ENCODE results near the gene GPRC5C. TPM values are rescaled to one million over a fixed set of nuclear protein-coding genes. Genes with fewer than 3 reads are reported as not detected.

Gene GPRC5C, protein sequence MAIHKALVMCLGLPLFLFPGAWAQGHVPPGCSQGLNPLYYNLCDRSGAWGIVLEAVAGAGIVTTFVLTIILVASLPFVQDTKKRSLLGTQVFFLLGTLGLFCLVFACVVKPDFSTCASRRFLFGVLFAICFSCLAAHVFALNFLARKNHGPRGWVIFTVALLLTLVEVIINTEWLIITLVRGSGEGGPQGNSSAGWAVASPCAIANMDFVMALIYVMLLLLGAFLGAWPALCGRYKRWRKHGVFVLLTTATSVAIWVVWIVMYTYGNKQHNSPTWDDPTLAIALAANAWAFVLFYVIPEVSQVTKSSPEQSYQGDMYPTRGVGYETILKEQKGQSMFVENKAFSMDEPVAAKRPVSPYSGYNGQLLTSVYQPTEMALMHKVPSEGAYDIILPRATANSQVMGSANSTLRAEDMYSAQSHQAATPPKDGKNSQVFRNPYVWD
- 0.19 and 0.49 TPM in 2 replicates for total RNA-seq

DNA sequence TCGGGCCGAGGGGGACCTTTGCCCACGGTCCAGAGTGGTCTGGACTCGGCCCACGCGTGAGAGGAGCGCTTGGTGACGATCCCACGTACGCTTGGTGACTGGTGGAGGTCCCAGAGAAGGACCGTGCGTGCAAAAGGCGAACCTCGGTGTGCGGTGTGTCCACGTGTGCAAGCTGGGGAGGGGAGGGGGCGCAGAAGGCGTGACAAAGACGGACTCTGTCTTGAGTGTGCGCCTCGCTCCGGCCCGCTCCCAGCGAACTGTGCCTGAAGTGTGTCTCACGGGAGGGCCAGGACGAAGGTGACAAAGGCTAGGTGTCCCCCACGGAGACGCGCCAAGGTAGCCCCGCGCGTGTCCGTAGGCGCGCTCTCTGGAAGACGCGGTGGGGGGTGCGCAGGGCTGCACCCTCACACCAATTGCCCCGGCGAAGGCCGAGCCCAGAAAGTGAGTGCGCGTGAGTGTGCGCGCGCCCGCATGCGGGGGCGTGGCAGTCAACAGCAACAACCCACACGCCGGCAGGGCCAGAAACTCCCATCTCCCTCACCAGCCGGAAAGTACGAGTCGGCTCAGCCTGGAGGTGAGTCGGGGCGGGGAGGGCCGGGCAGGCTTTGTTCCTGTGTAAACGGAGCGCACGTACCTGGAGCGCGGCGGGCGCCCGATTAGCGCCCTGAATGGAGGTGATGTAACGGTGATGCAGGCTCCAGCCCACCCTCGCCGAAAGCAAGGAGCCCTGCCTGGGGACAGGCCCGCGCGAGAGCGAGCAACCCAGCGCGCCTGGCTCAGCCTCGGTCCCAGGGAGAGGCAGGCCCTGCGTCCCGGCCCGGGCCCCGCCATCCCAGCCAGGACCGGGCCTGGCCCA is at the start of gene GPRC5C:
Gene GPRC5C (plus strand): TSS at position 521 of the 856 bp plus-strand sequence. CDS start 7,689 bp downstream, outside the sequence.

GRCh38 chr17:74466111-74466827 is 34.4 kb downstream of the GPRC5C start, which contains the start of gene CD300A:
TSS of gene CD300A (plus strand) at chr17:74466634. CDS start at chr17:74466704, 70 bp downstream.

Other genes with a start within 250 kb of the GPRC5C start
- gene RPL38, start 228.4 kb upstream of the GPRC5C start, total RNA-seq = 1,871 and 3,067 TPM in 2 replicates
- 0.32 and 0.82 TPM in 2 replicates for gene TTYH2, start 218.5 kb upstream of the GPRC5C start, total RNA-seq
- not detected in 2 replicates for gene DNAI2, start 157.9 kb upstream of the GPRC5C start, total RNA-seq
- gene KIF19, start 105.9 kb upstream of the GPRC5C start, total RNA-seq = 5.0 and 11.3 TPM in 2 replicates
- gene BTBD17, start 70.2 kb upstream of the GPRC5C start, total RNA-seq = under 0.01 TPM in 1 of 2 replicates, not detected in the other
- 0.16 and 0.19 TPM in 2 replicates for gene GPR142, start 64.6 kb upstream of the GPRC5C start, total RNA-seq
- not detected in 2 replicates for gene CD300A, start 34.5 kb downstream of the GPRC5C start, total RNA-seq
- gene CD300LB, start 99.4 kb downstream of the GPRC5C start, total RNA-seq = not detected in 2 replicates
- not detected in 2 replicates for gene CD300C, start 114.0 kb downstream of the GPRC5C start, total RNA-seq
- gene CD300H, start 135.4 kb downstream of the GPRC5C start, total RNA-seq = not detected in 2 replicates
- not detected in 2 replicates for gene CD300LD, start 160.2 kb downstream of the GPRC5C start, total RNA-seq
- gene CD300E, start 191.7 kb downstream of the GPRC5C start, total RNA-seq = not detected in 2 replicates